ENCODE data around the gene HAPLN2. TPM values are rescaled to one million over a fixed set of nuclear protein-coding genes. Genes with fewer than 3 reads are reported as not detected.

HAPLN2 gene
- total and polyA plus RNA-seq, 12 donors: 0.17 to 3.1 (median 1.1) TPM; not detected in 4

GRCh38 chr1:156595016-156595415 is 24.2 kb upstream of the HAPLN2 start:
- TF ChIP-seq, protein P1, sequence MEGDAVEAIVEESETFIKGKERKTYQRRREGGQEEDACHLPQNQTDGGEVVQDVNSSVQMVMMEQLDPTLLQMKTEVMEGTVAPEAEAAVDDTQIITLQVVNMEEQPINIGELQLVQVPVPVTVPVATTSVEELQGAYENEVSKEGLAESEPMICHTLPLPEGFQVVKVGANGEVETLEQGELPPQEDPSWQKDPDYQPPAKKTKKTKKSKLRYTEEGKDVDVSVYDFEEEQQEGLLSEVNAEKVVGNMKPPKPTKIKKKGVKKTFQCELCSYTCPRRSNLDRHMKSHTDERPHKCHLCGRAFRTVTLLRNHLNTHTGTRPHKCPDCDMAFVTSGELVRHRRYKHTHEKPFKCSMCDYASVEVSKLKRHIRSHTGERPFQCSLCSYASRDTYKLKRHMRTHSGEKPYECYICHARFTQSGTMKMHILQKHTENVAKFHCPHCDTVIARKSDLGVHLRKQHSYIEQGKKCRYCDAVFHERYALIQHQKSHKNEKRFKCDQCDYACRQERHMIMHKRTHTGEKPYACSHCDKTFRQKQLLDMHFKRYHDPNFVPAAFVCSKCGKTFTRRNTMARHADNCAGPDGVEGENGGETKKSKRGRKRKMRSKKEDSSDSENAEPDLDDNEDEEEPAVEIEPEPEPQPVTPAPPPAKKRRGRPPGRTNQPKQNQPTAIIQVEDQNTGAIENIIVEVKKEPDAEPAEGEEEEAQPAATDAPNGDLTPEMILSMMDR (IDR thresholded peaks at IDR 0.05): no peak
- TF ChIP-seq POLR2A (IDR thresholded peaks at IDR 0.05): no peak
- no peak for DNase-seq
- no peak overlapping the region for H3K4me3 ChIP-seq
- no peak overlapping the region for H3K27ac ChIP-seq
- WGBS, 4 donors: 81 to 93% (median 89%) methylated on average over 2 of the region's 2 CpGs
- no peaks in the 10 kb centered on the region for H3K9me3 ChIP-seq (replicated peaks in 1 of 3)
- no peaks in the 10 kb centered on the region for H3K27me3 ChIP-seq
- intact Hi-C loops (cut with DNase I): loop anchor here in 1 of 2 donors (5.0 kb wide), 1 partner anchor 143 kb away; no protein-coding TSS in a partner anchor
- peaks cover 6 to 14% of the 10 kb centered on the region in 2 donors for H3K4me1 ChIP-seq (replicated peaks in 1 of 2)
- H3K36me3 ChIP-seq (replicated peaks in 1 of 2): peaks cover 0 to 42% of the 10 kb centered on the region in 2 donors

GRCh38 chr1:156596426-156596825 is 22.8 kb upstream of the HAPLN2 start:
- no peak for DNase-seq
- 82 to 93% (median 91%) methylated on average over 3 of the region's 3 CpGs for WGBS, 4 donors
- Histone ChIP-seq H3K27ac (no peak overlapping the region), H3K4me1 (replicated peaks in 1 of 2) (peaks cover 12 to 19% of the 10 kb centered on the region in 2 donors), H3K27me3 (no peaks in the 10 kb centered on the region), H3K4me3 (no peak overlapping the region), H3K9me3 (replicated peaks in 1 of 3) (no peaks in the 10 kb centered on the region), H3K36me3 (replicated peaks in 1 of 2) (peaks cover 0 to 42% of the 10 kb centered on the region in 2 donors)
- TF ChIP-seq POLR2A (IDR thresholded peaks at IDR 0.05): no peak
- TF ChIP-seq, protein P1 (IDR thresholded peaks at IDR 0.05): no peak
- intact Hi-C loops (cut with DNase I): loop anchor here in 1 of 2 donors (5.0 kb wide), 1 partner anchor 144 kb away; no protein-coding TSS in a partner anchor

DNA sequence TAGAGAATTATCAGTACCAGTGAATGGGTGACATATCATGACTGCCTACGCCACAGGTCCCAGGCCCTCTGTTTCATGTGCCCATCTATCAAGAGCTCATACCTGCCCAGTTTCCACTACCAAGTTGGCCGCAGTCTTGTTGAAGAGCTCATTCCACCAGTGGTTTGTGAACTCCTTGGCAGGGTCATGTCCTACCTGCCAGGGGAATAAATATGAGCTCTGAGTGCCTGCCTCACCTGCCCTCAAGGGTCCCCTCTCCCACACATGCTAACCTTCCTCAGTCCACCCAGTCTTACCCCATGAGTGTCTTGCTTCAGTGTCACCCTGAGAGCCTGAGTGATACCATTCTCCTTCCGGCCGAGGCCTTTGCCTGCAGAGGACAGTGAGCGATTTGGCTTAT is 21.1 kb upstream of the HAPLN2 start:
- Histone ChIP-seq H3K27me3 (no peaks in the 10 kb centered on the region), H3K9me3 (replicated peaks in 1 of 3) (no peaks in the 10 kb centered on the region), H3K4me1 (replicated peaks in 1 of 2) (peaks cover 6 to 16% of the 10 kb centered on the region in 2 donors), H3K27ac (no peak overlapping the region), H3K36me3 (replicated peaks in 1 of 2) (peaks cover 0 to 42% of the 10 kb centered on the region in 2 donors), H3K4me3 (no peak overlapping the region)
- 85 to 94% (median 91%) methylated on average over 4 to 5 of the region's 5 CpGs for WGBS, 4 donors
- intact Hi-C loops (cut with DNase I): loop anchor here in 1 of 2 donors (5.0 kb wide), 1 partner anchor 146 kb away; no protein-coding TSS in a partner anchor
- TF ChIP-seq, protein P1 (IDR thresholded peaks at IDR 0.05): no peak
- TF ChIP-seq POLR2A (IDR thresholded peaks at IDR 0.05): no peak
- DNase-seq: no peak

DNA sequence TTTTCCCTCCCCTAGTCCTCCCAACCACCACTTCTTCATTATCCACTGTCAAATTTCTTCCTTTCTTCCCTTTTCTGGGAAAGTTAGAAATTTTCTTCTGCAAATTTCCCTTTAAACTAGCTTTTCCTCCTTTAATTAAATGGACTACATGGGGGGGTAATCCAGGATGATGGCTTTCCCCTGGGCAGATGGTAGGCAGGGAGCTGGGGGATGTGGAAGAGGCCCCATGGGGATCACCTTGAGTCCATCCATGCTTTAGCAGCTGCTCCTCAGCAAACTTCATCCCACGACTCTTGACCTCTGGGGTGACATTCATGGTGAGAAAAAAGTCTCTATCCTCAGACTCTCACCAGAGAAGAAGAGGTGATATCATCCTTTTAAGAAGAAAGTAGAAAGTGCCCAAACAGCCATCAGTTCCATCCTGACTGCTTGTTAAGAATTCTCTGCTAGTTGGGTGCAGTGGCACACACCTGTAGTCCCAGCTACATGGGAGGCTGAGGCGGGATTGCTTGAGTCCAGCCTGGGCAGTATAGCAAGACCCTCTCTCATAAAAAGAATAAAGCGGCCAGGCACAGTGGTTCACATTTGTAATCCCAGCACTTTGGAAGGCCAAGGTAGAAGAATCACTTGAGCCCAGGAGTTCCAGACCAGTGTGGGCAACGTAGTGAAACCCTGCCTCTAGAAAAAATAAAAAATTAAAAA is 20.3 kb upstream of the HAPLN2 start:
- H3K4me3 ChIP-seq: no peak overlapping the region
- intact Hi-C loops (cut with DNase I): loop anchor here in 1 of 2 donors (5.0 kb wide), 1 partner anchor 147 kb away; no protein-coding TSS in a partner anchor
- TF ChIP-seq POLR2A (IDR thresholded peaks at IDR 0.05): no peak
- TF ChIP-seq, protein P1 (IDR thresholded peaks at IDR 0.05): no peak
- H3K36me3 ChIP-seq (replicated peaks in 1 of 2): peaks cover 0 to 42% of the 10 kb centered on the region in 2 donors
- H3K9me3 ChIP-seq (replicated peaks in 1 of 3): no peaks in the 10 kb centered on the region
- H3K27me3 ChIP-seq: no peaks in the 10 kb centered on the region
- no peak for DNase-seq
- peaks cover 6 to 16% of the 10 kb centered on the region in 2 donors for H3K4me1 ChIP-seq (replicated peaks in 1 of 2)
- 93 to 99% (median 95%) methylated on average over 3 to 4 of the region's 4 CpGs for WGBS, 4 donors
- H3K27ac ChIP-seq: no peak overlapping the region

Data from adrenal gland (tissue), 12 donors.